Keratinocyte (primary cell): ENCODE data around the gene GSTT4.

Source experiments
- CTCF ChIP-seq, 3 experiments: IDR thresholded peaks in 1 of 3; conservative IDR thresholded peaks in 1 of 3; optimal IDR thresholded peaks in 1 of 3; 2 replicates in 2 of 3; 3 replicates in 1 of 3; pipeline versions ENCODE3 to v1.5.1; 2011; ENCODE audit warnings: low read length in 3 of 3, mild to moderate bottlenecking in 3 of 3, moderate library complexity in 2 of 3, control low read depth in 1 of 3, inconsistent platforms in 1 of 3; ENCODE audit not compliant: insufficient read depth in 2 of 3; ENCODE audit errors: extremely low read depth in 1 of 3
- EZH2 ChIP-seq: IDR thresholded peaks from one replicate; pipeline ENCODE4 v1.6.1; 2012; ENCODE audit warnings: inconsistent platforms, mild to moderate bottlenecking, low read length, moderate library complexity

DNA sequence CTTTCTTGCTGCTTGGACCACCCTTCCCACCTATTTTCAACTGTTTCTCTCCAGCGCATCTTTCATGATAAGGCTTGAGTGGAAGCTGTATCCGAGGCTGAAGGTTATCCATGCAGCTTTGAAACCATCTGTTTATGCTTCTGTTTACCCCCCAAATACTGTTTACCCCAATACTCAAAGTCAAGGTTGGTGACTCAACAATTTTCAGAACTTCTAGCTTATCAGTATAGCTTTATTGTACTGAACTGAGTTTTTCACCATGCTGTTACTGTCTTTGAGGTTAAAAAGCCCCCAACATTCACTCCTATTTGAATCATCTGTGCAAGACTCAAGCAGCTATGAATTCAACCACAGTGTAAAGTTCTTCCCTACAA, 4.8 kb upstream of the GSTT4 start:
- TF ChIP-seq CTCF (optimal IDR thresholded peaks at IDR 0.05 in 1 of 3, IDR thresholded peaks at IDR 0.05 in 1 of 3, conservative IDR thresholded peaks at IDR 0.05 in 1 of 3; ENCODE audit: extremely low read depth in 1 of 3, insufficient read depth in 2 of 3, low read length in 3 of 3): no peak
- TF ChIP-seq EZH2: no peak
